HL-60 (cell line): Measurements from ENCODE around the gene GK2.

Experiments
- DNase-seq, 2 experiments: peaks; one replicate each; pipeline ENCODE4 v3.0.0-alpha.2; 2010 to 2020; ENCODE audit warnings: low read depth in 1 of 2, low spot score in 1 of 2
- H3K27ac ChIP-seq: fragments of 250-450 bp; sonication (Bioruptor Pico); replicated peaks from 2 replicates; pipeline ENCODE4 v1.5.1; 2020; ENCODE audit warnings: mild to moderate bottlenecking, moderate library complexity
- H3K27me3 ChIP-seq: fragments of 250-450 bp; sonication (Bioruptor Pico); 2 replicates; pipeline ENCODE4 v1.5.1; 2021; ENCODE audit warnings: mild to moderate bottlenecking, moderate library complexity; ENCODE audit not compliant: insufficient read depth, poor library complexity, severe bottlenecking
- H3K4me3 ChIP-seq: replicated peaks from 2 replicates; pipeline ENCODE4 v1.5.1; 2011; ENCODE audit warnings: mild to moderate bottlenecking, control low read depth, low read length; ENCODE audit not compliant: insufficient read depth
- GABPA ChIP-seq: IDR thresholded peaks from 2 replicates; pipeline ENCODE4 v1.6.1; 2012; ENCODE audit warnings: low read depth
- POLR2AphosphoS5 ChIP-seq: IDR thresholded peaks from 2 replicates; pipeline ENCODE4 v1.6.1; 2012; ENCODE audit warnings: low read depth
- SPI1 ChIP-seq: IDR thresholded peaks from 2 replicates; pipeline ENCODE4 v1.6.1; 2012; ENCODE audit warnings: low read depth, mild to moderate bottlenecking, borderline replicate concordance
- TF ChIP-seq, protein P1 (sequence below): IDR thresholded peaks from one replicate; pipeline ENCODE4 v1.5.1; 2011; ENCODE audit warnings: low read length, control low read depth, inconsistent platforms; ENCODE audit not compliant: insufficient read depth
- TF ChIP-seq, protein P2 (sequence below): IDR thresholded peaks from 2 replicates; pipeline ENCODE4 v1.6.1; 2012; ENCODE audit warnings: low read depth; ENCODE audit not compliant: insufficient replicate concordance

GK2 gene

DNA sequence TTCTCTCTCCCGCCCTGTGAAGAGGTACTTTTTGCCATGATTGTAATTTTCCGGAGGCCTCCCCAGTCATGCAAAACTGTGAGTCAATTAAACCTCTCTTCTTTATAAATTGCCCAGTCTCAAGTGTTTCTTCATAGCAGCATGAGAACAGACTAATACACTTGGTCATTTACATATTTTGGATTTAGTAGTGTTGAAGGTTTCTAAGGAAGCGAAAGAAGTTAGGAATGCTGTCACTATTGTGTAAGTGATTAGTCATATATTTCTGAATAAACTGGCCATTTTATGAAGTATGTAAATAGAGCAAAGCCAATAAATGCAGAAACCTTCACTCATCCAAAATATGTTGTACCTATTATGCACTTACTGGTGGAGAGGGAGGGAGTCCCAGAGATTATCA, 34.4 kb upstream of the GK2 start:
- H3K27ac ChIP-seq: no peak overlapping the region
- H3K27me3 ChIP-seq: no peaks in the 10 kb centered on the region
- TF ChIP-seq, protein P1, sequence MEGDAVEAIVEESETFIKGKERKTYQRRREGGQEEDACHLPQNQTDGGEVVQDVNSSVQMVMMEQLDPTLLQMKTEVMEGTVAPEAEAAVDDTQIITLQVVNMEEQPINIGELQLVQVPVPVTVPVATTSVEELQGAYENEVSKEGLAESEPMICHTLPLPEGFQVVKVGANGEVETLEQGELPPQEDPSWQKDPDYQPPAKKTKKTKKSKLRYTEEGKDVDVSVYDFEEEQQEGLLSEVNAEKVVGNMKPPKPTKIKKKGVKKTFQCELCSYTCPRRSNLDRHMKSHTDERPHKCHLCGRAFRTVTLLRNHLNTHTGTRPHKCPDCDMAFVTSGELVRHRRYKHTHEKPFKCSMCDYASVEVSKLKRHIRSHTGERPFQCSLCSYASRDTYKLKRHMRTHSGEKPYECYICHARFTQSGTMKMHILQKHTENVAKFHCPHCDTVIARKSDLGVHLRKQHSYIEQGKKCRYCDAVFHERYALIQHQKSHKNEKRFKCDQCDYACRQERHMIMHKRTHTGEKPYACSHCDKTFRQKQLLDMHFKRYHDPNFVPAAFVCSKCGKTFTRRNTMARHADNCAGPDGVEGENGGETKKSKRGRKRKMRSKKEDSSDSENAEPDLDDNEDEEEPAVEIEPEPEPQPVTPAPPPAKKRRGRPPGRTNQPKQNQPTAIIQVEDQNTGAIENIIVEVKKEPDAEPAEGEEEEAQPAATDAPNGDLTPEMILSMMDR: no peak
- no peak for TF ChIP-seq SPI1
- no peak for TF ChIP-seq GABPA
- DNase-seq: no peak
- no peak overlapping the region for H3K4me3 ChIP-seq

DNA sequence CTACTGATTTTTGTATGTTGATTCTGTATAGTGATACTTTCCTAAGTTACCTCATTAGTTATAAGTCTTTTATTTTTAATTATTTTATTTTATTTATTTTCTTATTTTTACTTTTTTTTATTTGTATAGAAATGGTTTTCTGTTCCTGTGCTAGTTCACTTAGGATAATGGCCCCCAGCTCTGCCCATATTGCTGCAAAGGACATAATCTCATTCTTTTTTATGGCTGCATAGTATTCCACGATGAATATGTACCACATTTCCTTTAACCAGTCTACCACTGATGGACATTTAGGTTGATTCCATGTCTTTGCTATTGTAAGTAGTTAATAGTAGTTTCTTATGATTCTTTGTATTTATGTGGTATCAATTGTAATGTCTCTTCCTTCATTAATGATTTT, 31.5 kb upstream of the GK2 start:
- DNase-seq: no peak
- Histone ChIP-seq H3K27ac (no peak overlapping the region), H3K27me3 (no peaks in the 10 kb centered on the region), H3K4me3 (no peak overlapping the region)
- TF ChIP-seq, protein P2, sequence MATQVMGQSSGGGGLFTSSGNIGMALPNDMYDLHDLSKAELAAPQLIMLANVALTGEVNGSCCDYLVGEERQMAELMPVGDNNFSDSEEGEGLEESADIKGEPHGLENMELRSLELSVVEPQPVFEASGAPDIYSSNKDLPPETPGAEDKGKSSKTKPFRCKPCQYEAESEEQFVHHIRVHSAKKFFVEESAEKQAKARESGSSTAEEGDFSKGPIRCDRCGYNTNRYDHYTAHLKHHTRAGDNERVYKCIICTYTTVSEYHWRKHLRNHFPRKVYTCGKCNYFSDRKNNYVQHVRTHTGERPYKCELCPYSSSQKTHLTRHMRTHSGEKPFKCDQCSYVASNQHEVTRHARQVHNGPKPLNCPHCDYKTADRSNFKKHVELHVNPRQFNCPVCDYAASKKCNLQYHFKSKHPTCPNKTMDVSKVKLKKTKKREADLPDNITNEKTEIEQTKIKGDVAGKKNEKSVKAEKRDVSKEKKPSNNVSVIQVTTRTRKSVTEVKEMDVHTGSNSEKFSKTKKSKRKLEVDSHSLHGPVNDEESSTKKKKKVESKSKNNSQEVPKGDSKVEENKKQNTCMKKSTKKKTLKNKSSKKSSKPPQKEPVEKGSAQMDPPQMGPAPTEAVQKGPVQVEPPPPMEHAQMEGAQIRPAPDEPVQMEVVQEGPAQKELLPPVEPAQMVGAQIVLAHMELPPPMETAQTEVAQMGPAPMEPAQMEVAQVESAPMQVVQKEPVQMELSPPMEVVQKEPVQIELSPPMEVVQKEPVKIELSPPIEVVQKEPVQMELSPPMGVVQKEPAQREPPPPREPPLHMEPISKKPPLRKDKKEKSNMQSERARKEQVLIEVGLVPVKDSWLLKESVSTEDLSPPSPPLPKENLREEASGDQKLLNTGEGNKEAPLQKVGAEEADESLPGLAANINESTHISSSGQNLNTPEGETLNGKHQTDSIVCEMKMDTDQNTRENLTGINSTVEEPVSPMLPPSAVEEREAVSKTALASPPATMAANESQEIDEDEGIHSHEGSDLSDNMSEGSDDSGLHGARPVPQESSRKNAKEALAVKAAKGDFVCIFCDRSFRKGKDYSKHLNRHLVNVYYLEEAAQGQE: no peak
- TF ChIP-seq SPI1 (no peak), GABPA (no peak), POLR2AphosphoS5 (no peak)
- TF ChIP-seq, protein P1: no peak

DNA sequence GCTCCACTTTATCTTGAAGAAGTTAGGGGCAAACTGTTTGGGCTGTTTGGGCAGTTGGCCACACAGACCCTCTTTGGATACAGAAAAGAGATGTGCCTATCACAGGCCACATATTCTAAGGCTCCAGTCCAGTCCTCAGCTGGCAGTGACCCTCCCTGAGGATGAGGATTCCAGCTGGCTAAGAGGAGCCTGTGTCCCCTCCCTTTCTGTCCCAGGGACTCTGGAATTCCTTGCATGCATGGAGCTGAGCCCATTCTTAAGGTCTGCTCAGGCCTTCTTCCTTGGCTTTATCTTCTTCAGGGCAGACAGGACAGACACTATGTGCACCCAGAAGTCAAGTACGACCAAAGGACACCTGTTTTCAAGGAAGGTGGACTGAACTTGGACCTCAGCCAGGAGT, 23.8 kb upstream of the GK2 start:
- no peak for TF ChIP-seq SPI1
- TF ChIP-seq, protein P2: no peak
- TF ChIP-seq, protein P1: no peak
- TF ChIP-seq GABPA: no peak
- no peak for TF ChIP-seq POLR2AphosphoS5
- Histone ChIP-seq H3K27me3 (no peaks in the 10 kb centered on the region), H3K27ac (no peak overlapping the region), H3K4me3 (no peak overlapping the region)
- DNase-seq: no peak

DNA sequence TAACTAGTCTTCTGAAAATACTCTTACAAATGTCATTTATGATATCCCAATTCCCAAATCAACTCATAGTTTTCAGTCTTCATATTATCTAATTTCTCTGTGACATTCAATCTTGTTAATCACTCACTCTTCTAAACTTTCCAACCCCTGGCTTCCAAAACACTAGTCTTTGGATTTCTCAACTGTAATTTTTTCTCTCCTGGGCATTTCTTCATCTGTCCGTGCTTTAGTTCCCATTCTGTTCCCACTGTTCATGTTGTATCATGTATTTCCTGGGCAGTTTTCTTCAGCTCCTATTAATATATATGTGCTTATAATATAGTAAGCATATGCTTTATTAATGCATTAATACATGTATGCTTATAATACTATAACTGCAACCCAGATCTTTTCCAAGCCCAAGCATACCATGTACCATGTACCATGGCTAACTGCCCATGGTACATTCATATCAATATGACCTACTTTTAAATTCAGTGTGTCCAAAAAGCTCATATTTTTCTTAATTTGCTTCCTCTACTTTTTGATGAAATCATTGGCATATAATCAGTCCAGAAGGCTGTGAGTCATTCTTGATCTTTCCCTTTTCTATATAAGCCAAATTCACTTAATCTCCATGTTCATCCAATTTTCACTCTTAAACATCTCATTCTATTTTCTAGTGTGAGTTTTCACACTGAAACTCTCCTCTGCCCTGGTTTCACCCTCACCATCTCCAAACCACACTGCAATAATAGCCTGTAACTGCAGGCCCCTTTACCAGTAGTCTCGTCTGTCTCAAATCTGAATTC, 21.3 kb upstream of the GK2 start:
- H3K4me3 ChIP-seq: no peak overlapping the region
- TF ChIP-seq, protein P1: no peak
- TF ChIP-seq, protein P2: no peak
- TF ChIP-seq SPI1 (no peak), GABPA (no peak), POLR2AphosphoS5 (no peak)
- no peaks in the 10 kb centered on the region for H3K27me3 ChIP-seq
- no peak overlapping the region for H3K27ac ChIP-seq
- DNase-seq: no peak
